Activated T-cell treated with anti-CD3 and anti-CD28 coated beads, Interleukin-2, amount 50 U/mL, for 72 hours (primary cell): ENCODE data around the gene TADA2A. TPM values are rescaled to one million over a fixed set of nuclear protein-coding genes. Genes with fewer than 3 reads are reported as not detected.
"Not testable (repeated sequence)": the region's sequence is repeated elsewhere in the genome, so short reads cannot be mapped to it uniquely, and the experiment has no call there.

Source experiments
- ATAC-seq, 2 donors: fragments of 150-1000 bp; cut with Tn5 transposase; replicated peaks in 1 of 2; 2 replicates each; pipeline ENCODE4 v1.10.0; 2021; ENCODE audit warnings: moderate library complexity in 2 of 2, mild to moderate bottlenecking in 1 of 2
- DNase-seq, 2 donors: peaks; one replicate each; pipeline ENCODE4 v3.0.0; 2021 to 2022; ENCODE audit warnings: mixed read lengths in 1 of 2
- H3K27ac Mint-ChIP-seq: one replicate; pipeline ENCODE4 v1.8.0; 2022; ENCODE audit warnings: mild to moderate bottlenecking, moderate library complexity, mixed read lengths
- H3K27me3 Mint-ChIP-seq: one replicate; pipeline ENCODE4 v1.8.0; 2022; ENCODE audit warnings: low read depth, mixed read lengths
- H3K36me3 Mint-ChIP-seq, 2 donors: one replicate each; pipeline ENCODE4 v1.8.0; 2022; ENCODE audit warnings: mixed read lengths in 2 of 2, mild to moderate bottlenecking in 1 of 2; ENCODE audit not compliant: insufficient read depth in 2 of 2
- H3K4me1 Mint-ChIP-seq: one replicate; pipeline ENCODE4 v1.8.0; 2022; ENCODE audit warnings: low read depth, mixed read lengths
- H3K4me3 Mint-ChIP-seq, 2 donors: one replicate each; pipeline ENCODE4 v1.8.0; 2022; ENCODE audit warnings: mild to moderate bottlenecking in 2 of 2, mixed read lengths in 2 of 2, moderate library complexity in 2 of 2
- H3K9me3 Mint-ChIP-seq, 2 donors: one replicate each; pipeline ENCODE4 v1.8.0; 2022; ENCODE audit warnings: mixed read lengths in 2 of 2
- total RNA-seq, 2 donors: library from RNA; stranded (reverse); gene quantifications; one replicate each; pipeline ENCODE4 v1.2.3, GENCODE V29; 2022

TADA2A gene
- total RNA-seq, 2 donors from 2014 or later: 39.4 to 42.3 TPM

- ATAC-seq (no peak), DNase-seq (no peak)
- Mint-ChIP-seq H3K27ac (no peak overlapping the region), H3K9me3 (no peaks in the 10 kb centered on the region), H3K4me1 (peaks cover 33% of the 10 kb centered on the region), H3K4me3 (no peak overlapping the region), H3K27me3 (no peaks in the 10 kb centered on the region), H3K36me3 (peaks cover 0 to 2% of the 10 kb centered on the region in 2 donors)
Measured at GRCh38 chr17:37493249-37494027, 86.8 kb downstream of the TADA2A start.

- ATAC-seq (no peak), DNase-seq (no peak)
- no peak overlapping the region for H3K4me3 Mint-ChIP-seq
- H3K27me3 Mint-ChIP-seq: no peaks in the 10 kb centered on the region
- peaks cover 0 to 2% of the 10 kb centered on the region in 2 donors for H3K36me3 Mint-ChIP-seq
- no peaks in the 10 kb centered on the region for H3K9me3 Mint-ChIP-seq
- H3K4me1 Mint-ChIP-seq: peaks cover 28% of the 10 kb centered on the region
- no peak overlapping the region for H3K27ac Mint-ChIP-seq
Measured at GRCh38 chr17:37494401-37494831, 87.7 kb downstream of the TADA2A start.

- no peak for DNase-seq
- Mint-ChIP-seq H3K27ac (no peak overlapping the region), H3K9me3 (no peaks in the 10 kb centered on the region), H3K4me3 (no peak overlapping the region), H3K4me1 (peaks cover 28% of the 10 kb centered on the region), H3K27me3 (no peaks in the 10 kb centered on the region), H3K36me3 (peaks cover 0 to 2% of the 10 kb centered on the region in 2 donors)
- ATAC-seq: no peak
Measured at GRCh38 chr17:37494971-37495370, 88.3 kb downstream of the TADA2A start.

DNA sequence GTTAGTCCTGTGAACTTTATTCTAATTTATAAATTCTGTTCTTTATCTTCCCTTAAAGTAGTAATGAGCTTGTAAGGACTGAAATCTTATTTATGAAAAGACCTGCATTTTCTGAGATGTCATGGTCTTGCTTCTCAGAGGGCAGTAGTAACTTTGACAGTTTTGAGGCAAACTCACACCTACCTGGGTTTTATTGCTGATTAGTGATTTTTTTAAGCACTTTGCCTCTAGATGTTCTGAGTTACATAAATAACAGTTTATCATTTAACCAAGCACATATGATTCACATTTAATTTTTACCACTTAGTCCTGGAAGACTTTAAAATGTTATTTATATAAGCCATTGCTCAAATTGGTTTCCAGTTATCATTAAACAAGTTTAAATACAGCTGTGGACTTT, 93.7 kb downstream of the TADA2A start:
- Mint-ChIP-seq H3K27ac (no peak overlapping the region), H3K27me3 (no peaks in the 10 kb centered on the region), H3K4me3 (no peak overlapping the region), H3K36me3 (no peaks in the 10 kb centered on the region), H3K9me3 (no peaks in the 10 kb centered on the region), H3K4me1 (no peaks in the 10 kb centered on the region)
- DNase-seq (no peak), ATAC-seq (no peak)

GRCh38 chr17:37502009-37502936, 95.6 kb downstream of the TADA2A start:
- peaks cover 6% of the 10 kb centered on the region for H3K4me1 Mint-ChIP-seq
- no peak overlapping the region for H3K27ac Mint-ChIP-seq
- H3K4me3 Mint-ChIP-seq: no peak overlapping the region
- no peak for ATAC-seq
- H3K9me3 Mint-ChIP-seq: no peaks in the 10 kb centered on the region
- no peaks in the 10 kb centered on the region for H3K36me3 Mint-ChIP-seq
- no peak for DNase-seq
- no peaks in the 10 kb centered on the region for H3K27me3 Mint-ChIP-seq

GRCh38 chr17:37503148-37503547, 96.5 kb downstream of the TADA2A start:
- DNase-seq: no peak
- no peaks in the 10 kb centered on the region for H3K9me3 Mint-ChIP-seq
- H3K27ac Mint-ChIP-seq: no peak overlapping the region
- no peak for ATAC-seq
- no peak overlapping the region for H3K4me3 Mint-ChIP-seq
- peaks cover 6% of the 10 kb centered on the region for H3K4me1 Mint-ChIP-seq
- H3K36me3 Mint-ChIP-seq: no peaks in the 10 kb centered on the region
- H3K27me3 Mint-ChIP-seq: no peaks in the 10 kb centered on the region

- no peaks in the 10 kb centered on the region for H3K27me3 Mint-ChIP-seq
- peak overlapping the region; percentile 42 for H3K27ac Mint-ChIP-seq
- H3K9me3 Mint-ChIP-seq: no peaks in the 10 kb centered on the region
- H3K4me3 Mint-ChIP-seq: peak overlapping the region in 1 of 2 donors; percentile 29
- no peak for DNase-seq
- peak; percentile 45 to 75 for ATAC-seq
- H3K36me3 Mint-ChIP-seq: no peaks in the 10 kb centered on the region
- H3K4me1 Mint-ChIP-seq: peaks cover 8% of the 10 kb centered on the region
Measured at GRCh38 chr17:37505333-37505732, 98.6 kb downstream of the TADA2A start.

DNA sequence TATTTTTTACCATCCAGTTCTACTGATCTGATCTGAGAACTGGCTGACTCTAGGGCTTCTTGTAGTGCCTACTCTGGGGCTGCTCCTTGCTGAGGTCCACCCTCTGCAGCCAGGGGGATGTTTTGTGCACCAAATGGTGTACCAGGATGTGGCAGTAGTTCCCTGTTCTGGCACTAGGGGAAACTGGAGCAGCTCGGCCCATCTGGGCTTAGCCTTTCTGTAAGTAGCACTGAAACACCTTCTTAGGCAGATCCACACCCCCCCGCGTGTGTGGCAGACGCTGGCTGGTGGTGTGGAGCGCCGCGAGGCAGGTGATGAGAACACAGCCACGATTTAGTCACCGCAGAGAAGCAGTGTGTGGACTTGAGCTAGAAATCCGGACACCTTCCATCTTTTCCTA, 100.0 kb downstream of the TADA2A start:
- H3K36me3 Mint-ChIP-seq: no peaks in the 10 kb centered on the region
- peaks cover 14% of the 10 kb centered on the region for H3K4me1 Mint-ChIP-seq
- DNase-seq (peak in 1 of 2 donors; percentile 24), ATAC-seq (peak; percentile 47 to 64)
- no peak overlapping the region for H3K4me3 Mint-ChIP-seq
- no peaks in the 10 kb centered on the region for H3K9me3 Mint-ChIP-seq
- no peak overlapping the region for H3K27ac Mint-ChIP-seq
- H3K27me3 Mint-ChIP-seq: no peaks in the 10 kb centered on the region

DNA sequence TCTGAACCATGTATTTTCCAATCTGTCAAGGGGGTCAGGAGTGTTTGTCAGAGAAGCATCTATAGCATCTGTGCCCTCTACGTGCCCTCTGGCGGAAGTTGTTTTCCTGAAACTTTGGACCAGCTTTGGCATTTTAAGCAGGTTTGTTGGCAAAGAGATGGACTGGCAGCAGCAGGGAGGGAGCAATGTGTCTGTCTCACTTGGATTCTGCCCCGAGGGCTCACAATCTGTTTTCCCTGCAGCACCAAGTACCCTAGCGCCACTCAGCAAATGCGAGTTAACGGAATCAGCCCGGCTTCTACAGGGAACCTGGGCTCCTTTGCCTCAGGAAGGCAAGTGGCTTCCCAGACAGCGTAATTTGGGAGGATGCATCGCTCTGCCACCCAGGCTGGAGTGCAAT, 100.4 kb downstream of the TADA2A start:
- no peaks in the 10 kb centered on the region for H3K9me3 Mint-ChIP-seq
- ATAC-seq (no peak), DNase-seq (no peak)
- no peaks in the 10 kb centered on the region for H3K36me3 Mint-ChIP-seq
- H3K27ac Mint-ChIP-seq: no peak overlapping the region
- no peak overlapping the region for H3K4me3 Mint-ChIP-seq
- H3K27me3 Mint-ChIP-seq: no peaks in the 10 kb centered on the region
- H3K4me1 Mint-ChIP-seq: peaks cover 14% of the 10 kb centered on the region

GRCh38 chr17:37510056-37510455, 103.4 kb downstream of the TADA2A start:
- Mint-ChIP-seq H3K36me3 (no peaks in the 10 kb centered on the region), H3K9me3 (no peaks in the 10 kb centered on the region), H3K27ac (no peak overlapping the region), H3K4me3 (no peak overlapping the region), H3K4me1 (peaks cover 14% of the 10 kb centered on the region), H3K27me3 (no peaks in the 10 kb centered on the region)
- ATAC-seq (no peak), DNase-seq (no peak)

- H3K27me3 Mint-ChIP-seq, H3K36me3 Mint-ChIP-seq, H3K4me1 Mint-ChIP-seq, H3K27ac Mint-ChIP-seq, DNase-seq, H3K4me3 Mint-ChIP-seq, H3K9me3 Mint-ChIP-seq, ATAC-seq: not testable (repeated sequence)
Measured at GRCh38 chr17:37511642-37512041, 105.0 kb downstream of the TADA2A start.

GRCh38 chr17:37512442-37513068, 105.9 kb downstream of the TADA2A start:
- peaks cover 8% of the 10 kb centered on the region for H3K4me1 Mint-ChIP-seq
- no peaks in the 10 kb centered on the region for H3K36me3 Mint-ChIP-seq
- no peak for ATAC-seq
- no peak overlapping the region for H3K4me3 Mint-ChIP-seq
- H3K27me3 Mint-ChIP-seq: no peaks in the 10 kb centered on the region
- no peak overlapping the region for H3K27ac Mint-ChIP-seq
- no peak for DNase-seq
- H3K9me3 Mint-ChIP-seq: no peaks in the 10 kb centered on the region

DNA sequence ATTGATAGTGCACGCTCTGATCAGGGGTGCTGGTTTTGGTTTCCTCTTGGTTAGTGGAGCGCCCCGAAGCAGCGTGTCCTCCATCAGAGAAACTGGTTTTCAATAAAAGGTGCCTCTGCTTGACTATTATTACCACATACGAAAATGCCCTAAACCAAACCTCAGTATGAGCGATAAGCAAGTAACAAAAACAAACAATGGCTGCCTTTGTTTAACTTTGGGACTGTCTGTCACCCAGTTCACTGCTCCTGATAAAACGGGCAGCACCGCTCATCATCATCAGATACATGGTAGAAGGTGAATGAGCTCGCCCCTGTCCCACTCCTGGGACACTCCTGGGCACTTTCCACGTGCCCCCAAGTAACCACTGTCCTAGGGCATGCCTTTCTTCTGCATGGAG, 107.0 kb downstream of the TADA2A start:
- ATAC-seq (no peak), DNase-seq (no peak)
- Mint-ChIP-seq H3K4me1 (peaks cover 8% of the 10 kb centered on the region), H3K4me3 (no peak overlapping the region), H3K27me3 (no peaks in the 10 kb centered on the region), H3K9me3 (no peaks in the 10 kb centered on the region), H3K27ac (no peak overlapping the region), H3K36me3 (peaks cover 4% of the 10 kb centered on the region in 2 donors)
